ENCODE data around the gene PLEKHA6. TPM values are rescaled to one million over a fixed set of nuclear protein-coding genes. Genes with fewer than 3 reads are reported as not detected.

The PLEKHA6 gene
- total and polyA plus RNA-seq, 2 of the 8 experiments (the other 6 are each of a cell fraction or from before 2014, with no cell fraction given) = 4.8 to 20.2 TPM

GRCh38 chr1:204216880-204217647 lies 142.7 kb downstream of the PLEKHA6 start (continued):
- TF ChIP-seq MAX (IDR thresholded peaks at IDR 0.05) = no peak
